ENCODE data around the gene PPP3R1. TPM values are rescaled to one million over a fixed set of nuclear protein-coding genes. Genes with fewer than 3 reads are reported as not detected.

PPP3R1 gene
- total and polyA plus RNA-seq, 10 donors: 13.7 to 78.2 (median 57.9) TPM

GRCh38 chr2:68222287-68222686, 30.0 kb downstream of the PPP3R1 start:
- Histone ChIP-seq H3K27ac (no peak overlapping the region), H3K36me3 (no peaks in the 10 kb centered on the region), H3K4me1 (peaks cover 21 to 98% (median 89%) of the 10 kb centered on the region in 6 donors), H3K9me3 (peaks cover 0 to 4% (median 0%) of the 10 kb centered on the region in 8 donors), H3K4me3 (no peak overlapping the region), H3K27me3 (replicated peaks in 1 of 7) (no peaks in the 10 kb centered on the region)
- TF ChIP-seq POLR2AphosphoS5 (IDR thresholded peaks at IDR 0.05): no peak
- no peak for TF ChIP-seq POLR2A (IDR thresholded peaks at IDR 0.05)
- TF ChIP-seq CTCF (IDR thresholded peaks at IDR 0.05 in 8 of 11, conservative IDR thresholded peaks at IDR 0.05 in 3 of 11): no peak
- 85 to 97% (median 94%) methylated on average over 1 of the region's 1 CpG for WGBS, 5 donors
- DNase-seq: no peak
- intact Hi-C loops (cut with DNase I; ENCODE audit: low total_unique reads): no loop called here

- DNase-seq: no peak
- TF ChIP-seq CTCF (IDR thresholded peaks at IDR 0.05 in 8 of 11, conservative IDR thresholded peaks at IDR 0.05 in 3 of 11): no peak
- TF ChIP-seq POLR2AphosphoS5 (IDR thresholded peaks at IDR 0.05): no peak
- no peak for TF ChIP-seq POLR2A (IDR thresholded peaks at IDR 0.05)
- H3K4me3 ChIP-seq: no peak overlapping the region
- peaks cover 10 to 98% (median 75%) of the 10 kb centered on the region in 6 donors for H3K4me1 ChIP-seq
- H3K9me3 ChIP-seq: peaks cover 0 to 4% (median 0%) of the 10 kb centered on the region in 8 donors
- H3K27me3 ChIP-seq (replicated peaks in 1 of 7): no peaks in the 10 kb centered on the region
- peaks cover 0 to 23% (median 0%) of the 10 kb centered on the region in 6 donors for H3K36me3 ChIP-seq
- WGBS, 5 donors: 30 to 51% (median 42%) methylated on average over 1 of the region's 1 CpG
- H3K27ac ChIP-seq: no peak overlapping the region
- intact Hi-C loops (cut with DNase I; ENCODE audit: low total_unique reads): no loop called here
Observed at GRCh38 chr2:68218343-68218901, 33.9 kb downstream of the PPP3R1 start.

- WGBS, 5 donors: 44 to 64% (median 53%) methylated on average over 3 of the region's 3 CpGs
- peaks cover 10 to 96% (median 74%) of the 10 kb centered on the region in 6 donors for H3K4me1 ChIP-seq
- no peak overlapping the region for H3K4me3 ChIP-seq
- peaks cover 0 to 24% (median 0%) of the 10 kb centered on the region in 6 donors for H3K36me3 ChIP-seq
- intact Hi-C loops (cut with DNase I; ENCODE audit: low total_unique reads): no loop called here
- H3K27ac ChIP-seq: no peak overlapping the region
- no peak for DNase-seq
- TF ChIP-seq POLR2AphosphoS5 (IDR thresholded peaks at IDR 0.05) (no peak), CTCF (IDR thresholded peaks at IDR 0.05 in 8 of 11, conservative IDR thresholded peaks at IDR 0.05 in 3 of 11) (no peak), POLR2A (IDR thresholded peaks at IDR 0.05) (no peak)
- H3K27me3 ChIP-seq (replicated peaks in 1 of 7): no peaks in the 10 kb centered on the region
- peaks cover 0 to 4% (median 0%) of the 10 kb centered on the region in 8 donors for H3K9me3 ChIP-seq
Observed at GRCh38 chr2:68217729-68218128, 34.6 kb downstream of the PPP3R1 start.

- Histone ChIP-seq H3K27ac (no peak overlapping the region), H3K4me1 (peaks cover 10 to 96% (median 70%) of the 10 kb centered on the region in 6 donors), H3K36me3 (peaks cover 0 to 34% (median 3%) of the 10 kb centered on the region in 6 donors), H3K4me3 (no peak overlapping the region), H3K27me3 (replicated peaks in 1 of 7) (no peaks in the 10 kb centered on the region), H3K9me3 (peaks cover 0 to 4% (median 0%) of the 10 kb centered on the region in 8 donors)
- 77 to 85% (median 83%) methylated on average over 2 of the region's 2 CpGs for WGBS, 5 donors
- TF ChIP-seq POLR2A (IDR thresholded peaks at IDR 0.05): no peak
- TF ChIP-seq CTCF (IDR thresholded peaks at IDR 0.05 in 8 of 11, conservative IDR thresholded peaks at IDR 0.05 in 3 of 11): no peak
- no peak for TF ChIP-seq POLR2AphosphoS5 (IDR thresholded peaks at IDR 0.05)
- DNase-seq: no peak
- intact Hi-C loops (cut with DNase I; ENCODE audit: low total_unique reads): no loop called here
Observed at GRCh38 chr2:68216454-68217310, 35.6 kb downstream of the PPP3R1 start.

Measured in spleen (tissue), 11 donors.